Measurements from ENCODE around the gene MED13L. TPM values are rescaled to one million over a fixed set of nuclear protein-coding genes. Genes with fewer than 3 reads are reported as not detected.

The MED13L gene
- total RNA-seq, 2 donors from 2014 or later = 55.0 to 64.1 TPM

DNA sequence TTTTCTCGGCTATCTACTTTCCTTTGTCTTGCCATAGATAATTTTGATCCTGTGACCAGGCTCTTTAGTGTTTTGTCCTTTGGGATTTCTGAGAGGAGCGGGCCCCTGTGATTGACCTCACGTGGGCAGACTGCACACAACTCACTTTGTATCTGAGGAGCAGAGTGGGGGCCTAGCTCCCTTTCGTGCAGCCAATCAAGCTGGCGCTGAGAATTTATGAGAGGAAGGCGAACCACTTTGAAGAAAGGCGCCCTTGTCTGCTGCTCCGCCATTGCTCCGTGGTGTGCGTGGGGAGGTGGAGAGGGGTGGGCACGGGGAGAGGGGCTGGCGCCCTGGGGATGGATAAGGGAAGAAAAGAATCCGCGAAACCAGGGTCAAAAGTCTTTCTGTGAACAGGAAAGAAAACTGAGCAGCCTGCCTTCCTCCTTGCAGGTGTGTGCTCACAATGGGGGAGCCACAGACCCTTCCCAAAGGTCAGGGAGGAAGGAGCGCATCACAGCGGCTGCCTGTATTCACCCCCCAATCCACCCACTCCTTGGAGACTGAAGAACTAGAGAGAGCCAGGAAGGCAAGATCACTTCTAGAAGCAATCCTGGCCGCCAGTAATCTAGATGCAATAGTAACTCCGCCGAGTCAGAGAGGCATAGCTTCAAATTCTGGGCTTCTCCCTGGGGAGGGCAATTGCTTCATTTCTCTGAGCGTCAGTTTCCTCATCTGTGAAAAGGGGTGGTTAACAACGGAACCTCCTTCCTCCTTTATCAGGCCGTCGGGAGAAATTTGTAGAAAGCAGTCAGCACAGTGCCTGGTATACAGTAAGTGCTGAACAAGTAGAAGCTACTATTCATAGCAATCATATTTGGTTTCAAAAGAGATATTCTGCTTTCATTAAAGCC, 24.9 kb upstream of the MED13L start:
- H3K27me3 ChIP-seq = no peaks in the 10 kb centered on the region
- DNase-seq (ENCODE audit: low spot score) = no peak
- H3K9me3 ChIP-seq = no peaks in the 10 kb centered on the region
- TF ChIP-seq, protein P1, sequence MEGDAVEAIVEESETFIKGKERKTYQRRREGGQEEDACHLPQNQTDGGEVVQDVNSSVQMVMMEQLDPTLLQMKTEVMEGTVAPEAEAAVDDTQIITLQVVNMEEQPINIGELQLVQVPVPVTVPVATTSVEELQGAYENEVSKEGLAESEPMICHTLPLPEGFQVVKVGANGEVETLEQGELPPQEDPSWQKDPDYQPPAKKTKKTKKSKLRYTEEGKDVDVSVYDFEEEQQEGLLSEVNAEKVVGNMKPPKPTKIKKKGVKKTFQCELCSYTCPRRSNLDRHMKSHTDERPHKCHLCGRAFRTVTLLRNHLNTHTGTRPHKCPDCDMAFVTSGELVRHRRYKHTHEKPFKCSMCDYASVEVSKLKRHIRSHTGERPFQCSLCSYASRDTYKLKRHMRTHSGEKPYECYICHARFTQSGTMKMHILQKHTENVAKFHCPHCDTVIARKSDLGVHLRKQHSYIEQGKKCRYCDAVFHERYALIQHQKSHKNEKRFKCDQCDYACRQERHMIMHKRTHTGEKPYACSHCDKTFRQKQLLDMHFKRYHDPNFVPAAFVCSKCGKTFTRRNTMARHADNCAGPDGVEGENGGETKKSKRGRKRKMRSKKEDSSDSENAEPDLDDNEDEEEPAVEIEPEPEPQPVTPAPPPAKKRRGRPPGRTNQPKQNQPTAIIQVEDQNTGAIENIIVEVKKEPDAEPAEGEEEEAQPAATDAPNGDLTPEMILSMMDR (IDR thresholded peaks at IDR 0.05) = no peak
- no peak overlapping the region for H3K4me3 ChIP-seq
- H3K27ac ChIP-seq = no peak overlapping the region
- H3K36me3 ChIP-seq = no peaks in the 10 kb centered on the region
- H3K4me1 ChIP-seq = peaks cover 0 to 10% of the 10 kb centered on the region in 2 donors

DNA sequence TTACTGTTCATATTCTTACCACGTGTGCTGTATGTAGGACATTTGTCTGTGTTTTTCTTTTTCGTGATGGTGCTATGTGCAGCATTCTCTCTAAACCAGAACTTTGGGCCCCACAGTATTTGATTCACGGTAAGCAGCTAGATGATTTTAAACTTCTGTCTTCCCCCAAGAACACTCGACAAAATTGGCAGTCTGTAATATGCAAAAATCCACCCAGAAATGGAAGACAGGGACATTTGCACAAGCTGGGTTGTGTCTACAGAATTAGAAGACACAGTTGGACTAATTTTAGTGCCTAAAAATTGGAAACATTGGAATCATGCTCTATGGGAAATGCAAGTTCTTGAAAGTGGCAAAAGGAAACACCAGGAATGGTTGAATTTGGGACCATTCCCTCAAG, 24.1 kb upstream of the MED13L start:
- Histone ChIP-seq H3K27ac (no peak overlapping the region), H3K4me3 (no peak overlapping the region), H3K36me3 (no peaks in the 10 kb centered on the region), H3K4me1 (peaks cover 0 to 10% of the 10 kb centered on the region in 2 donors), H3K9me3 (no peaks in the 10 kb centered on the region), H3K27me3 (no peaks in the 10 kb centered on the region)
- TF ChIP-seq, protein P1 (IDR thresholded peaks at IDR 0.05) = no peak
- DNase-seq (ENCODE audit: low spot score) = no peak

DNA sequence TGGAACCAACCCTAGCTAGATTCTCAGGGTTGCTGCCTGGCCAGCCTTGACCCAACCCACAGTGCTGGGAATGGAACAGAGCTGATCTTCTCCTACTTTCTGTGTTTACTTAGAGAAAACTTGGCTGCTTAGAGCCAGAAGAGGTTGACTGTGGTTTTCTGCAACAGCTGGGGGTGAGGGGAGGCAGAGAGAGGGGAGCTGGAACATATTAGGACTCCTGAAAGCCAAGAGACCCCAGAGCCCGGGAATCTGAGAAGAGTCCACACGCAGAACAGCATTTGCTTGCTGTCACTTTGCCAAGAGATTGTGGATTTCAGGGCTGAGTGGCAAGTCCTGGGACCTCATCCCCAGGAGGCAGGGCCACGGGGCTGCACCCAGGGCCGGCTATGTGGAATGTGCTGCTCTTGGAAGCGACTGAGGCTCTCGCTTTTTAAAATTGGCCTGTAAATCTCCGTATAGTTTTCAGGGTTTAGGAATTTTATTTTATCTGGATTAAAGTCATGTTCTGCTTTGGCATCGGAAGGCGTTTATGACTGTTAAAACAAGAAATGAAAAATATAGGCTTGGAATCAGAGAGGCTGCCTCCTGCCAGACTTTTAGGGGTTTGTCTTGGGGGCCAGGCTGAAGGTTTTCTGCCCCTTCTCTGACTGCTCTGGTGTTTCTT, 22.3 kb upstream of the MED13L start:
- TF ChIP-seq, protein P1 (IDR thresholded peaks at IDR 0.05) = no peak
- no peaks in the 10 kb centered on the region for H3K36me3 ChIP-seq
- H3K27me3 ChIP-seq = no peaks in the 10 kb centered on the region
- no peak overlapping the region for H3K4me3 ChIP-seq
- H3K27ac ChIP-seq = peak overlapping the region; percentile 26 to 46
- DNase-seq (ENCODE audit: low spot score) = no peak
- H3K4me1 ChIP-seq = peaks cover 0 to 10% of the 10 kb centered on the region in 2 donors
- no peaks in the 10 kb centered on the region for H3K9me3 ChIP-seq

DNA sequence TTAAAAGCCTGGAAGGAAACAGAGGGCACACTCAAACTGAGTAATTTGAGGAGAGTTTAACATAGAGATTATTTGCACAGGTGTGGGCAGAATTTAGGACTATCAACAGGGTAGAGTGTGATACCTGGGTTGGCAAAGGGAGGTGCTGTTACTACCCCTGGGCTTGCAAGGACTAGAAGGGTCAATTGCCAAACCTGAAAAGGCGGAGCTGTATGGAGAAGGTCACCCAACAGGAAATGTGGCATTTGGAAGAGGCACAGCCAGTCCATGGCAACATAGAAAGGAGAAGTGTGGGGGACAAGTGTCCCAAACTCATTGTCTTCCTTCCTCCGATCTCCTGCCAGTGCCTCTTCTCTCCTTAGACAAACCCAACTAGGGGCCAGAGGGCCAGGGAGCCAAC, 21.6 kb upstream of the MED13L start:
- TF ChIP-seq, protein P1 (IDR thresholded peaks at IDR 0.05) = no peak
- Histone ChIP-seq H3K4me3 (no peak overlapping the region), H3K36me3 (no peaks in the 10 kb centered on the region), H3K27me3 (no peaks in the 10 kb centered on the region), H3K9me3 (no peaks in the 10 kb centered on the region), H3K27ac (no peak overlapping the region), H3K4me1 (peaks cover 0 to 10% of the 10 kb centered on the region in 2 donors)
- no peak for DNase-seq (ENCODE audit: low spot score)

DNA sequence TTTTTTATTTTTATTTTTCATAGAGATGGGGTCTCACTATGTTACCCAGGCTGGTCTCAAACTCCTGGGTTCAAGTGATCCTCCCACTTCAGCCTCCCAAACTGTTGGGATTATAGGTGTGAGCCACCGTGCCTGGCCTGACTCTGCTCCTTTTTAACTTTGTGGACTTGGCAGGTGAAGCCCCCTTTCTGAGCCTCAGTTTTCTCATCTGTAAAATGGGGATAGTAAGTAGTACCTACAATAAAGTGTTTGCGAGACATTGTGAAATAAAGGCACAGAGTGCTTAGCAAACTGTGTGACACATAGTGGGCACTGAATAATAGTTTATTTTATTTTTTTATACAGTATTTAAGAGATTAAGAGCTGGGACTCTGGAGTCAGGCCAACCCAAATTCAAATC, 21.1 kb upstream of the MED13L start:
- H3K27me3 ChIP-seq = no peaks in the 10 kb centered on the region
- no peak for DNase-seq (ENCODE audit: low spot score)
- no peak overlapping the region for H3K27ac ChIP-seq
- H3K9me3 ChIP-seq = no peaks in the 10 kb centered on the region
- no peak overlapping the region for H3K4me3 ChIP-seq
- H3K36me3 ChIP-seq = no peaks in the 10 kb centered on the region
- H3K4me1 ChIP-seq = peaks cover 0 to 10% of the 10 kb centered on the region in 2 donors
- TF ChIP-seq, protein P1 (IDR thresholded peaks at IDR 0.05) = no peak

Measured in right atrium auricular region (tissue), 2 donors.